ENCODE results near the gene TMEM72. TPM values are rescaled to one million over a fixed set of nuclear protein-coding genes. Genes with fewer than 3 reads are reported as not detected.

TMEM72 gene
- total RNA-seq, 1 experiment from 2014 or later, result not detected

DNA sequence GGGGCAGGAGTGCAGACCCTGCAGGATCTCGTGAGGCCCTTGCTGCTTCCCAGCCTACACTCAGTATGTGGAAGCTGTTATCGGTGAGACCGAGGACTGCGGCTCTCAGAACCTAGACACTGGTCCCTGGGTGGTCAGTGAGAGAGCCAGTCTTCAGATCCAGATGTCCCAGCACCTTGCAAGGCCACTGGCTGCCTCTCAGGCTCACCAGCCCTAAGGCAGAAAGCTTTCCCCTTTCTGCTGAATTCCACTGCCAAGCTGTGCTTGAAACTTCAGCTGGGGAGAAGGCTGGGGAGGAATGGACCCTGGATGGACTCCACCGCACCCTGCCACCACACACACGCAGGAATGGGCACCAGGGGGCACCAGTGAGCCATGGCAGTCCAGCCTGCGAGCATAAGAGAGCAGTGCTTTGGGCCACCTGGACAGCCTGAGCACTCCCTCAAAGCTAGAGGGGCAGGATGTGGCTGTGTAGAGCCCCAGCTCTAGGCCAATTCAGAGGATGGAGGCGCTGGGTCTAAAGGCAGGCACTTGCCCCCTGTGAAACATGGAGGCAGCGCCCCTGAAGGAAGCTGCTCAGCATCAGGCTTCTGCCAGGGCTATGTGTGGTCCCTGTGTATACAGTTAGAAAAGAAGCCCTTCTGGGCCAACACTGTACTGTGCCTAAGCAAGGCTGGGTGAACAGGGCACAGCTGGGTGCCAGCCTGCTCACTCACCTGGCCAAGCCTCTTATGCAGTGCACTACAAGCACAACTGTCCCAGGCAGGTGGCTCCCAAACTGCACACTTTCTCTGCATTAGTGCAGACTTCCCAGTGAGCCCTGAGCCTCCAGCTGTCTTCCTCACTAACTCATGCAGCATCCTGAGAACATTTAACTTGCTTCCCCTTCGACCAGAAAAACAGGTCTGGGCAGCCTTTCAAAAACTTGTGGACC is 21.6 kb downstream of the TMEM72 start:
- no peak overlapping the region for H2BK120ac ChIP-seq (ENCODE audit: low read depth, low read length, poor library complexity, severe bottlenecking)
- no peak overlapping the region for H3K27ac Mint-ChIP-seq
- no peak overlapping the region for H3K4ac ChIP-seq (ENCODE audit: low read depth, low read length)

More for the DNA sequence above, 21.6 kb downstream of the TMEM72 start:
- Histone ChIP-seq H2AFZ (ENCODE audit: low read length) (no peak overlapping the region), H4K20me1 (ENCODE audit: control insufficient read depth, insufficient read depth, insufficient read length) (no peaks in the 10 kb centered on the region), H3K4me2 (ENCODE audit: insufficient read depth, insufficient read length, low read length) (no peak overlapping the region), H3K27me3 (ENCODE audit: insufficient read depth, low read length) (no peaks in the 10 kb centered on the region), H2BK5ac (ENCODE audit: insufficient read length, low read length) (no peak overlapping the region), H3K56ac (ENCODE audit: insufficient read length, low read depth, low read length) (no peak overlapping the region), H4K5ac (ENCODE audit: insufficient read length, low read depth, low read length) (no peak overlapping the region), H4K8ac (replicated peaks; ENCODE audit: insufficient read length, low read depth, low read length) (no peak overlapping the region), H2BK15ac (ENCODE audit: low read depth, low read length) (no peak overlapping the region), H3K18ac (ENCODE audit: insufficient read length, low read depth, low read length) (no peak overlapping the region), H3K79me2 (ENCODE audit: insufficient read depth, low read length) (no peaks in the 10 kb centered on the region), H3K9ac (ENCODE audit: extremely low read depth, insufficient read length, low read length) (no peak overlapping the region), H4K91ac (ENCODE audit: insufficient read length, low read depth, low read length) (no peak overlapping the region), H2BK12ac (ENCODE audit: insufficient read length, low read depth, low read length) (no peak overlapping the region), H2AK5ac (ENCODE audit: insufficient read length, low read length) (no peak overlapping the region), H3K14ac (ENCODE audit: insufficient read depth, low read length) (no peak overlapping the region), H3K9me3 (ENCODE audit: control insufficient read depth, low read depth, low read length) (no peaks in the 10 kb centered on the region), H3K23me2 (ENCODE audit: insufficient read length, low read depth, low read length, poor library complexity, severe bottlenecking) (no peaks in the 10 kb centered on the region), H3K23ac (ENCODE audit: insufficient read length, low read depth, low read length) (no peak overlapping the region), H2BK20ac (ENCODE audit: low read depth, low read length, poor library complexity, severe bottlenecking) (no peak overlapping the region), H3K79me1 (ENCODE audit: insufficient read depth, low read depth, low read length, poor library complexity, severe bottlenecking) (no peaks in the 10 kb centered on the region), H3K4me1 (ENCODE audit: insufficient read depth, low read length) (no peaks in the 10 kb centered on the region; the same call in 1 of the 2 replicates), H3T11ph (ENCODE audit: low read length) (no peak overlapping the region), H3K27ac (ENCODE audit: insufficient read length, low read depth, low read length) (no peak overlapping the region)
- peaks cover 0 to 8% of the 10 kb centered on the region in 2 experiments; a peak in 3 of 4 replicates for H3K4me1 Mint-ChIP-seq
- no peaks in the 10 kb centered on the region; a peak in 1 of 5 replicates for H3K9me3 Mint-ChIP-seq
- TF ChIP-seq, protein P1, sequence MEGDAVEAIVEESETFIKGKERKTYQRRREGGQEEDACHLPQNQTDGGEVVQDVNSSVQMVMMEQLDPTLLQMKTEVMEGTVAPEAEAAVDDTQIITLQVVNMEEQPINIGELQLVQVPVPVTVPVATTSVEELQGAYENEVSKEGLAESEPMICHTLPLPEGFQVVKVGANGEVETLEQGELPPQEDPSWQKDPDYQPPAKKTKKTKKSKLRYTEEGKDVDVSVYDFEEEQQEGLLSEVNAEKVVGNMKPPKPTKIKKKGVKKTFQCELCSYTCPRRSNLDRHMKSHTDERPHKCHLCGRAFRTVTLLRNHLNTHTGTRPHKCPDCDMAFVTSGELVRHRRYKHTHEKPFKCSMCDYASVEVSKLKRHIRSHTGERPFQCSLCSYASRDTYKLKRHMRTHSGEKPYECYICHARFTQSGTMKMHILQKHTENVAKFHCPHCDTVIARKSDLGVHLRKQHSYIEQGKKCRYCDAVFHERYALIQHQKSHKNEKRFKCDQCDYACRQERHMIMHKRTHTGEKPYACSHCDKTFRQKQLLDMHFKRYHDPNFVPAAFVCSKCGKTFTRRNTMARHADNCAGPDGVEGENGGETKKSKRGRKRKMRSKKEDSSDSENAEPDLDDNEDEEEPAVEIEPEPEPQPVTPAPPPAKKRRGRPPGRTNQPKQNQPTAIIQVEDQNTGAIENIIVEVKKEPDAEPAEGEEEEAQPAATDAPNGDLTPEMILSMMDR (conservative IDR thresholded peaks at IDR 0.05), result peak; percentile 97
- H3K27me3 Mint-ChIP-seq (ENCODE audit: low read depth), result peaks cover 16% of the 10 kb centered on the region
- H3K4me3 Mint-ChIP-seq, result no peak overlapping the region
- WGBS (ENCODE audit: extremely low coverage, insufficient read length, low lambda C conversion rate), result no CpG with 5 or more reads among the region's 10 CpGs
- no peaks in the 10 kb centered on the region for H3K36me3 Mint-ChIP-seq (ENCODE audit: insufficient read depth in 1 of 3, low read depth in 3 of 3)
- DNase-seq, result peak; percentile 90

Measured in H9 (cell line).